Measurements from ENCODE around the gene GCC2. TPM values are rescaled to one million over a fixed set of nuclear protein-coding genes. Genes with fewer than 3 reads are reported as not detected.

Gene GCC2
- total RNA-seq, 1 experiment from 2014 or later, result 28.2 TPM

GRCh38 chr2:108450863-108451262 is 1.9 kb downstream of the GCC2 start (continued):
- no peak for TF ChIP-seq REST (IDR thresholded peaks at IDR 0.05; ENCODE audit: low read depth)
- no peak for TF ChIP-seq POLR2A (IDR thresholded peaks at IDR 0.05; ENCODE audit: borderline replicate concordance, extremely low read depth, insufficient read depth, insufficient read length)
- no peak for TF ChIP-seq ATF3 (IDR thresholded peaks at IDR 0.05)
- no peak for TF ChIP-seq POLR2AphosphoS5 (IDR thresholded peaks at IDR 0.05; ENCODE audit: low read depth, low read length)
- no peak for TF ChIP-seq EZH2 (IDR thresholded peaks at IDR 0.05)
- TF ChIP-seq ZFX (IDR thresholded peaks at IDR 0.05), result no peak

- DNase-seq (ENCODE audit: low read depth, low spot score) (no peak), ATAC-seq (no peak)
- H2AFZ ChIP-seq (ENCODE audit: low read depth, low read length, poor library complexity, severe bottlenecking), result no peak overlapping the region
- no peak for TF ChIP-seq EGR1 (IDR thresholded peaks at IDR 0.05; ENCODE audit: low read depth)
- TF ChIP-seq FOSL1 (IDR thresholded peaks at IDR 0.05; ENCODE audit: low read depth), result no peak
- no peak for TF ChIP-seq ZNF274 (IDR thresholded peaks at IDR 0.05; ENCODE audit: low read depth, low read length)
- TF ChIP-seq REST (IDR thresholded peaks at IDR 0.05; ENCODE audit: low read depth), result no peak
- TF ChIP-seq ZFX (IDR thresholded peaks at IDR 0.05), result no peak
- TF ChIP-seq JUND (IDR thresholded peaks at IDR 0.05), result no peak
- no peak for TF ChIP-seq CEBPB (IDR thresholded peaks at IDR 0.05; ENCODE audit: low read depth)
- TF ChIP-seq POLR2A (IDR thresholded peaks at IDR 0.05; ENCODE audit: borderline replicate concordance, extremely low read depth, insufficient read depth, insufficient read length), result no peak
- no peak for TF ChIP-seq ATF3 (IDR thresholded peaks at IDR 0.05)
- TF ChIP-seq POLR2AphosphoS5 (IDR thresholded peaks at IDR 0.05; ENCODE audit: low read depth, low read length), result no peak
- TF ChIP-seq TCF7L2 (IDR thresholded peaks at IDR 0.05; ENCODE audit: borderline replicate concordance, extremely low read depth, insufficient read depth, insufficient read length), result no peak
- no peak for TF ChIP-seq MAX (IDR thresholded peaks at IDR 0.05)
- no peak for TF ChIP-seq EZH2phosphoT487 (IDR thresholded peaks at IDR 0.05; ENCODE audit: borderline replicate concordance)
- no peak for TF ChIP-seq SRF (IDR thresholded peaks at IDR 0.05; ENCODE audit: low read depth)
- no peak for TF ChIP-seq YY1 (IDR thresholded peaks at IDR 0.05; ENCODE audit: extremely low read depth, insufficient replicate concordance, low read depth, low read length)
- no peak for TF ChIP-seq SP1 (IDR thresholded peaks at IDR 0.05; ENCODE audit: low read depth)
- TF ChIP-seq CBX3 (IDR thresholded peaks at IDR 0.05; ENCODE audit: low read depth), result no peak
- H3K36me3 ChIP-seq (ENCODE audit: control insufficient read depth in 1 of 2, insufficient read depth in 2 of 2, low read length in 2 of 2), result peaks cover 13 to 17% of the 10 kb centered on the region in 2 experiments; a peak in 2 of 4 replicates
- no peaks in the 10 kb centered on the region for H3K9me2 ChIP-seq (ENCODE audit: insufficient read depth)
- H3K27ac ChIP-seq (ENCODE audit: low read depth, low read length), result no peak overlapping the region
- H3K9me3 ChIP-seq (ENCODE audit: control insufficient read depth in 1 of 2, insufficient read depth in 1 of 2, low read depth in 1 of 2, low read length in 2 of 2), result no peaks in the 10 kb centered on the region
- H3K4me2 ChIP-seq (ENCODE audit: low read length), result no peak overlapping the region
- no peak overlapping the region for H3K4me3 ChIP-seq (replicated peaks in 1 of 2; ENCODE audit: low read depth in 1 of 2, low read length in 2 of 2)
- H3K4me1 ChIP-seq (ENCODE audit: control insufficient read depth in 1 of 2, insufficient read depth in 2 of 2, low read length in 2 of 2), result peaks cover 5 to 12% of the 10 kb centered on the region in 2 experiments; a peak in 3 of 4 replicates
- POLR2A ChIA-PET, result no interaction called here
- intact Hi-C loops (cut with micrococcal nuclease), result loop anchor here (10.0 kb wide), 1 partner anchor 73 kb away; no protein-coding TSS in a partner anchor
- H3K27me3 ChIP-seq (ENCODE audit: insufficient read depth, low read length), result no peaks in the 10 kb centered on the region
- H3K79me2 ChIP-seq (ENCODE audit: insufficient read depth, low read length), result peaks cover 13% of the 10 kb centered on the region
- CTCF ChIA-PET, result no interaction called here
- no peak overlapping the region for H3K9ac ChIP-seq (ENCODE audit: low read length)
- no TSS peak for BruUV-seq (replicated peaks)
- H4K20me1 ChIP-seq (ENCODE audit: insufficient read depth), result no peaks in the 10 kb centered on the region
- RAD21 ChIA-PET (ENCODE audit: low non-redundant PET in 1 of 2, low total read pairs in 2 of 2, uncharacterized antibody in 2 of 2, unreplicated experiment in 2 of 2), result no interaction called here
These were observed 3.0 kb downstream of the GCC2 start for GRCh38 chr2:108451976-108452375.
